Retinal pigment epithelial cell (primary cell): ENCODE data around the gene ANKRD13D.

Source experiments
- DNase-seq: peaks from one replicate; pipeline ENCODE4 v3.0.0-alpha.2; 2010; ENCODE audit warnings: low read depth
- H3K4me3 ChIP-seq: 2 replicates; pipeline ENCODE4 v1.5.1; 2011; ENCODE audit warnings: mild to moderate bottlenecking, low read length, control low read depth, moderate library complexity
- TF ChIP-seq, protein P1 (sequence below): conservative IDR thresholded peaks from 2 replicates; pipeline ENCODE4 v1.5.1; 2011; ENCODE audit warnings: low read depth, low read length, control low read depth, inconsistent platforms

Gene ANKRD13D

DNA sequence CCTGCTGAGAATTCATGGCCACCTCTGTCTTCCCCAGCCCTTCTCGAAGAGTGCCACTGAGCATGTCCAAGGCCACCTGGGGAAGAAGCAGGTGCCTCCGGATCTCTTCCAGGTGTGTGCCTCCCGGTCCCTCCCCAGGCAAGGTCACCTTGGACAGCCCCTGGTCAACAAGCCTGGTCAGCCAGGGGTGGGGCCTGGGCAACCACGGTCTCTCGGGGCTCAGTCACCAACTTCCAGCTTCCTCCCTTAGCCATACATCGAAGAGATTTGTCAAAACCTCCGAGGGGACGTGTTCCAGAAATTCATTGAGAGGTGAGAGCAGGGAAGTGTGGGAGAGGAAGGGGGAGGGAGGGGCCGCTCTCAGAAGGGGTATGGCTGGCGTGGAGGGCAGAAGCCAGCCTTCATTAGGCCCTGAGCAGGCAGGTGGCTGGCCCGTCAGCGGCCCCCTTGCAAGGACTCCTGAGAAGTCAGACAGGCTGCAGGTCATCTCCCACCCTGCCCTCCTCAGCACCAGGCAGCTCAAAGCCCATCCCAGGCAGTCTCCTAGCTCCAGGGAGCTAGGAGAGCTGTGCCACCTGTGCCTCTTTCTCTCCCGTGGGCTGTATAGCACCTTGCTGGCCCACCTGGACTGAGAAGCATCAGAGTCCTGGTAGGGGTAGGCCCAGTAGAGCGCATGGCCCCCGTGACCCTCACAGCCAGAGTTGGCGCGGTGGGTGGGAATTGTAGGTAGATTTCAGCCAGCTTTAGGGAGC lies 9.3 kb upstream of the ANKRD13D start:
- TF ChIP-seq, protein P1, sequence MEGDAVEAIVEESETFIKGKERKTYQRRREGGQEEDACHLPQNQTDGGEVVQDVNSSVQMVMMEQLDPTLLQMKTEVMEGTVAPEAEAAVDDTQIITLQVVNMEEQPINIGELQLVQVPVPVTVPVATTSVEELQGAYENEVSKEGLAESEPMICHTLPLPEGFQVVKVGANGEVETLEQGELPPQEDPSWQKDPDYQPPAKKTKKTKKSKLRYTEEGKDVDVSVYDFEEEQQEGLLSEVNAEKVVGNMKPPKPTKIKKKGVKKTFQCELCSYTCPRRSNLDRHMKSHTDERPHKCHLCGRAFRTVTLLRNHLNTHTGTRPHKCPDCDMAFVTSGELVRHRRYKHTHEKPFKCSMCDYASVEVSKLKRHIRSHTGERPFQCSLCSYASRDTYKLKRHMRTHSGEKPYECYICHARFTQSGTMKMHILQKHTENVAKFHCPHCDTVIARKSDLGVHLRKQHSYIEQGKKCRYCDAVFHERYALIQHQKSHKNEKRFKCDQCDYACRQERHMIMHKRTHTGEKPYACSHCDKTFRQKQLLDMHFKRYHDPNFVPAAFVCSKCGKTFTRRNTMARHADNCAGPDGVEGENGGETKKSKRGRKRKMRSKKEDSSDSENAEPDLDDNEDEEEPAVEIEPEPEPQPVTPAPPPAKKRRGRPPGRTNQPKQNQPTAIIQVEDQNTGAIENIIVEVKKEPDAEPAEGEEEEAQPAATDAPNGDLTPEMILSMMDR, result no peak
- H3K4me3 ChIP-seq, result no peak overlapping the region
- DNase-seq, result no peak

- no peak for DNase-seq
- TF ChIP-seq, protein P1, result no peak
- H3K4me3 ChIP-seq, result no peak overlapping the region
These were observed 8.7 kb upstream of the ANKRD13D start for GRCh38 chr11:67280341-67280787.

- no peak for DNase-seq
- TF ChIP-seq, protein P1, result no peak
- no peak overlapping the region for H3K4me3 ChIP-seq
These were observed 8.1 kb upstream of the ANKRD13D start for GRCh38 chr11:67280788-67281551.

DNA sequence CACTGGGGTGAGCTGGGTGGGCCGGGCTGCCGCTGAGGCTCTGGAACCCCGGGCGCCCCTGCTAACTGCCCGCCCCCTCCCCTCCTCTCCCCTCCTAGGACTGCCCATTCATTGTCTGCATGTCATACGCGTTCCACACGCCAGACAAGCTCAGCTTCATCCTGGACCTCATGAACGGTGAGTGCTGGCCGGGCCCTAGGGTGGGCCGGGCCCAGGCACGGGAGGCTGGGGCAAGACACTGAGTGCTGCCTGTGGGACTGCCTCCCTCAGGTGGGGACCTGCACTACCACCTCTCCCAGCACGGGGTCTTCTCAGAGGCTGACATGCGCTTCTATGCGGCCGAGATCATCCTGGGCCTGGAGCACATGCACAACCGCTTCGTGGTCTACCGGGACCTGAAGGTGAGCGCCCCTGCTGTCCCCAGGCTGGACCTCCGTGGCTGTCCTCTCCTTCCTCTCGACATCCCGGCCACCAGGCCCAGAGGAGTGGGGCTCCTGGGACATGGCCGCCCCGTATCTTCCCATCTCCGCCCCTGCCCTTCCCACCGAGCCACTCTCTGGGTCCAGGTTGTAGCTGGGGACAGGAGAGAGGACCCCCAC lies 7.5 kb upstream of the ANKRD13D start:
- no peak overlapping the region for H3K4me3 ChIP-seq
- TF ChIP-seq, protein P1, result no peak
- DNase-seq, result no peak

- TF ChIP-seq, protein P1, result no peak
- no peak for DNase-seq
- no peak overlapping the region for H3K4me3 ChIP-seq
These were observed 6.8 kb upstream of the ANKRD13D start for GRCh38 chr11:67282155-67282875.

DNA sequence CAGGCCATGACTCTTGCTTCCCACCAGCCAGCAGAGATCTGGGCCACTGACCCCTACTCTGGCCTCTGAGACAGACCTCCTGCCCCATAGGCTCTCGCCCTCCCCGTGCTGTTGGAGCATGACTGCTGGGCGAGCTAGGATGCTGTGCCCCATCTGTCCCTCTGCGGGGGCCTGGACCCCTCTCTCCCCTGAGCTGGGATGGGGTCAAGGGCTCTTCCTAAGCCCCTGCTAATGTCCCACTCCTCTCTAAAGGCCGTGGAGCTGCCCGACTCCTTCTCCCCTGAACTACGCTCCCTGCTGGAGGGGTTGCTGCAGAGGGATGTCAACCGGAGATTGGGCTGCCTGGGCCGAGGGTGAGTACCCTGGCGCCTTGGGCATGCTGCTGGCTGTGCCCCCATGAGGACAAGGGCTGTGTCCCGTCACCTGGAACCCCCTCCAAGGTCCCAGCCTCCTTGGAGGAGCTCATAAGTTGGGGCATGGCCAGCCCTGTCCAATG lies 6.2 kb upstream of the ANKRD13D start:
- TF ChIP-seq, protein P1, result no peak
- no peak overlapping the region for H3K4me3 ChIP-seq
- DNase-seq, result no peak
